GM12878 (cell line): Measurements from ENCODE around the gene PTPRC. TPM values are rescaled to one million over a fixed set of nuclear protein-coding genes. Genes with fewer than 3 reads are reported as not detected.
A peak's percentile ranks its signal among the peaks of the same experiment; 100 is the strongest.

ENCODE experiments used
- CBX5 ChIP-seq: sonication (generic); IDR thresholded peaks from 2 replicates; pipeline ENCODE4 v1.6.1; 2016; ENCODE audit warnings: low read depth, moderate library complexity, mild to moderate bottlenecking, inconsistent platforms
- CHD2 ChIP-seq: IDR thresholded peaks from 2 replicates; pipeline ENCODE4 v1.6.1; 2011; ENCODE audit warnings: low read depth, low read length, improper control_type of control experiment, borderline replicate concordance
- CHD4 ChIP-seq: fragments of 200-600 bp; sonication (generic); IDR thresholded peaks from 2 replicates; pipeline ENCODE4 v1.6.1; 2016; ENCODE audit warnings: mild to moderate bottlenecking
- CREM ChIP-seq: IDR thresholded peaks from 2 replicates; pipeline ENCODE4 v1.6.1; 2014; ENCODE audit warnings: antibody characterized with exemption, low read depth
- E2F8 ChIP-seq: fragments of 450-650 bp; IDR thresholded peaks from 2 replicates; pipeline ENCODE4 v1.6.1; 2018; ENCODE audit warnings: mild to moderate bottlenecking, low read depth, moderate library complexity; ENCODE audit not compliant: partially characterized antibody
- ELK1 ChIP-seq: IDR thresholded peaks from 2 replicates; pipeline ENCODE4 v1.6.1; 2012; ENCODE audit warnings: low read depth, low read length, improper control_type of control experiment
- EZH2 ChIP-seq: IDR thresholded peaks from 2 replicates; pipeline ENCODE4 v1.6.1; 2012; ENCODE audit warnings: low read depth, mild to moderate bottlenecking, control low read depth, inconsistent platforms, low read length, borderline replicate concordance; ENCODE audit not compliant: control insufficient read depth
- FOXK2 ChIP-seq: fragments of 450-650 bp; IDR thresholded peaks from 2 replicates; pipeline ENCODE4 v1.6.1; 2017; ENCODE audit warnings: mild to moderate bottlenecking, moderate library complexity
- IKZF2 ChIP-seq, 2 experiments: fragments of 450-650 bp; IDR thresholded peaks; 2 replicates each; pipeline ENCODE4 v1.6.1; 2017; ENCODE audit warnings: mild to moderate bottlenecking in 2 of 2, moderate library complexity in 2 of 2
- JUNB ChIP-seq: IDR thresholded peaks from 2 replicates; pipeline ENCODE4 v1.6.1; 2016; ENCODE audit warnings: antibody characterized with exemption, mild to moderate bottlenecking
- MAX ChIP-seq: IDR thresholded peaks from 2 replicates; pipeline ENCODE4 v1.6.1; 2012; ENCODE audit warnings: low read depth, low read length, improper control_type of control experiment
- PKNOX1 ChIP-seq: fragments of 450-650 bp; IDR thresholded peaks from 2 replicates; pipeline ENCODE4 v1.6.1; 2016; ENCODE audit warnings: mild to moderate bottlenecking
- RELB ChIP-seq: fragments of 450-650 bp; IDR thresholded peaks from 2 replicates; pipeline ENCODE4 v1.6.1; 2017; ENCODE audit warnings: low read depth, mild to moderate bottlenecking, moderate library complexity
- STAT1 ChIP-seq: fragments of 450-650 bp; conservative IDR thresholded peaks from 2 replicates; pipeline ENCODE4 v1.6.1; 2014; ENCODE audit warnings: antibody characterized with exemption, mild to moderate bottlenecking
- USF1 ChIP-seq: IDR thresholded peaks from 2 replicates; pipeline ENCODE4 v1.6.1; 2011; ENCODE audit warnings: borderline replicate concordance, low read depth, mild to moderate bottlenecking, moderate library complexity, mixed read lengths, low read length; ENCODE audit not compliant: insufficient read depth; ENCODE audit errors: extremely low read length
- USF2 ChIP-seq: IDR thresholded peaks from 2 replicates; pipeline ENCODE4 v1.6.1; 2011; ENCODE audit warnings: low read depth, low read length, improper control_type of control experiment, borderline replicate concordance
- ZNF592 ChIP-seq: fragments of 450-650 bp; IDR thresholded peaks from 2 replicates; pipeline ENCODE4 v1.6.1; 2017; ENCODE audit warnings: mild to moderate bottlenecking, moderate library complexity
- polyA plus RNA-seq, 11 experiments: library from polyadenylated mRNA; depleted of rRNA in 4 of 11; unstranded in 6 of 11; stranded (reverse) in 5 of 11; fragments of >200 nt; fragmentation: Nextera tagmentation in 4 of 11; fragmentation: Illumina TruSeq in 1 of 11; extraction: Ambion mirVana in 4 of 11; extraction: Trizol in 1 of 11; gene quantifications; 1 replicate in 1 of 11; 2 replicates in 10 of 11; pipeline versions ENCODE4 v1.2.1 to v1.2.3, GENCODE V29; 2011 to 2016; ENCODE audit warnings: inconsistent platforms in 2 of 11, missing spikeins in 2 of 11, low read depth in 1 of 11
- total RNA-seq, 4 experiments: library from RNA; depleted of rRNA in 3 of 4; stranded (reverse); fragments of >200 nt in 3 of 4; fragmentation: Illumina TruSeq in 1 of 4; extraction: Trizol in 1 of 4; gene quantifications; 2 replicates each; pipeline versions ENCODE4 v1.2.1 to v1.2.3, GENCODE V29; 2013 to 2021

Gene PTPRC
- total and polyA plus RNA-seq, 10 of the 15 experiments (the other 5 are each of a cell fraction or from before 2014, with no cell fraction given): 72.9 to 221 (median 118) TPM

GRCh38 chr1:198641501-198641900 is 2.7 kb downstream of the PTPRC start (continued):
- TF ChIP-seq ZNF592 (no peak), CBX5 (no peak), USF2 (no peak), ELK1 (no peak), CREM (peak; percentile 49; the same call in 1 of the 2 replicates), JUNB (peak; percentile 90), CHD4 (no peak), IKZF2 (IDR thresholded peaks at IDR 0.05) (peak; percentile 82 to 88; a peak in 3 of 4 replicates), FOXK2 (no peak), USF1 (no peak), MAX (no peak), RELB (peak; percentile 58), STAT1 (no peak), E2F8 (no peak), CHD2 (no peak), PKNOX1 (peak; percentile 54; the same call in 1 of the 2 replicates), EZH2 (no peak)
